Activated CD4-positive, alpha-beta memory T cell treated with anti-CD3 and anti-CD28 coated beads for 36 hours (primary cell): ENCODE data around the gene URM1. TPM values are rescaled to one million over a fixed set of nuclear protein-coding genes. Genes with fewer than 3 reads are reported as not detected.
A peak's percentile ranks its signal among the peaks of the same experiment; 100 is the strongest.

Source experiments
- CTCF ChIA-PET: fragments of 350-600 bp; sonication (Branson Sonifier 250); formaldehyde crosslinking; loops from one replicate; lab custom pipeline; 2021; ENCODE audit warnings: antibody characterized with exemption, inconsistent platforms; lab: Charles Lee
- POLR2A ChIA-PET: fragments of 350-600 bp; sonication (Branson Sonifier 250); formaldehyde crosslinking; loops from one replicate; lab custom pipeline; 2021; ENCODE audit warnings: antibody characterized with exemption; lab: Charles Lee
- DNase-seq: peaks from one replicate; pipeline ENCODE4 v3.0.0-alpha.2; 2020
- H3K27ac Mint-ChIP-seq: one replicate; pipeline ENCODE4 v1.8.0; 2021; ENCODE audit warnings: mixed read lengths
- H3K27me3 Mint-ChIP-seq: one replicate; pipeline ENCODE4 v1.8.0; 2021; ENCODE audit warnings: mixed read lengths
- H3K36me3 Mint-ChIP-seq: one replicate; pipeline ENCODE4 v1.8.0; 2021; ENCODE audit warnings: mixed read lengths
- H3K4me1 Mint-ChIP-seq: one replicate; pipeline ENCODE4 v1.8.0; 2021; ENCODE audit warnings: low read depth, mixed read lengths
- H3K4me3 Mint-ChIP-seq: one replicate; pipeline ENCODE4 v1.8.0; 2021; ENCODE audit warnings: mild to moderate bottlenecking, mixed read lengths
- H3K9me3 Mint-ChIP-seq: one replicate; pipeline ENCODE4 v1.8.0; 2021; ENCODE audit warnings: mixed read lengths
- intact Hi-C: fragments of 100-400 bp; cut with micrococcal nuclease; formaldehyde crosslinking; loops from one replicate; pipeline ENCODE4 v1.15.1; 2023
- total RNA-seq, 2 experiments: library from RNA; stranded (reverse); gene quantifications; one replicate each; pipeline ENCODE4 v1.2.3, GENCODE V29; 2021

The URM1 gene
- total RNA-seq, 2 experiments from 2014 or later: 45.9 to 50.0 TPM

GRCh38 chr9:128397831-128398230, 26.7 kb downstream of the URM1 start:
- ChIA-PET CTCF (interaction anchor here (0.7 kb wide), 1 partner anchor 36 kb away, joined by 3 read pairs; no protein-coding TSS in a partner anchor), POLR2A (no interaction called here)
- Mint-ChIP-seq H3K27me3 (peaks cover 3% of the 10 kb centered on the region), H3K4me3 (no peak overlapping the region), H3K4me1 (peaks cover 5% of the 10 kb centered on the region), H3K9me3 (no peaks in the 10 kb centered on the region), H3K27ac (no peak overlapping the region), H3K36me3 (peaks cover 3% of the 10 kb centered on the region)
- intact Hi-C loops: no loop called here
- no peak for DNase-seq

GRCh38 chr9:128399861-128400260, 28.7 kb downstream of the URM1 start:
- Mint-ChIP-seq H3K36me3 (no peaks in the 10 kb centered on the region), H3K4me3 (no peak overlapping the region), H3K27me3 (peaks cover 3% of the 10 kb centered on the region), H3K4me1 (peaks cover 5% of the 10 kb centered on the region), H3K27ac (no peak overlapping the region), H3K9me3 (no peaks in the 10 kb centered on the region)
- ChIA-PET POLR2A (no interaction called here), CTCF (no interaction called here)
- no peak for DNase-seq
- intact Hi-C loops: no loop called here

- ChIA-PET CTCF (no interaction called here), POLR2A (no interaction called here)
- DNase-seq: no peak
- Mint-ChIP-seq H3K4me1 (no peaks in the 10 kb centered on the region), H3K36me3 (no peaks in the 10 kb centered on the region), H3K4me3 (no peak overlapping the region), H3K27me3 (peaks cover 16% of the 10 kb centered on the region), H3K27ac (no peak overlapping the region), H3K9me3 (no peaks in the 10 kb centered on the region)
- intact Hi-C loops: no loop called here
Observed at GRCh38 chr9:128404560-128404959, 33.4 kb downstream of the URM1 start.

- ChIA-PET POLR2A (no interaction called here), CTCF (no interaction called here)
- Mint-ChIP-seq H3K4me3 (no peak overlapping the region), H3K27ac (no peak overlapping the region), H3K9me3 (no peaks in the 10 kb centered on the region), H3K27me3 (peaks cover 18% of the 10 kb centered on the region), H3K4me1 (no peaks in the 10 kb centered on the region), H3K36me3 (no peaks in the 10 kb centered on the region)
- intact Hi-C loops: no loop called here
- DNase-seq: no peak
Observed at GRCh38 chr9:128405077-128405779, 34.1 kb downstream of the URM1 start.

- peaks cover 18% of the 10 kb centered on the region for H3K27me3 Mint-ChIP-seq
- intact Hi-C loops: no loop called here
- no peaks in the 10 kb centered on the region for H3K4me1 Mint-ChIP-seq
- ChIA-PET POLR2A (no interaction called here), CTCF (no interaction called here)
- no peak overlapping the region for H3K27ac Mint-ChIP-seq
- no peak overlapping the region for H3K4me3 Mint-ChIP-seq
- H3K36me3 Mint-ChIP-seq: no peaks in the 10 kb centered on the region
- no peaks in the 10 kb centered on the region for H3K9me3 Mint-ChIP-seq
- no peak for DNase-seq
Observed at GRCh38 chr9:128405780-128406171, 34.6 kb downstream of the URM1 start.

GRCh38 chr9:128406848-128407391, 35.7 kb downstream of the URM1 start:
- H3K4me3 Mint-ChIP-seq: no peak overlapping the region
- no peak for DNase-seq
- ChIA-PET CTCF (interaction anchor here (0.6 to 1.8 kb wide), 3 partner anchors 44 to 810 kb away, joined by 3 to 5 read pairs (median 4); no protein-coding TSS in a partner anchor), POLR2A (no interaction called here)
- no peaks in the 10 kb centered on the region for H3K9me3 Mint-ChIP-seq
- H3K27ac Mint-ChIP-seq: no peak overlapping the region
- no peaks in the 10 kb centered on the region for H3K36me3 Mint-ChIP-seq
- intact Hi-C loops: no loop called here
- peaks cover 22% of the 10 kb centered on the region for H3K27me3 Mint-ChIP-seq
- H3K4me1 Mint-ChIP-seq: no peaks in the 10 kb centered on the region

- H3K4me3 Mint-ChIP-seq: no peak overlapping the region
- no peaks in the 10 kb centered on the region for H3K9me3 Mint-ChIP-seq
- no peak for DNase-seq
- H3K36me3 Mint-ChIP-seq: no peaks in the 10 kb centered on the region
- ChIA-PET POLR2A (no interaction called here), CTCF (interaction anchor here (4.8 kb wide), 1 partner anchor 47 kb away, joined by 38 read pairs; no protein-coding TSS in a partner anchor)
- intact Hi-C loops: no loop called here
- H3K27ac Mint-ChIP-seq: no peak overlapping the region
- no peaks in the 10 kb centered on the region for H3K4me1 Mint-ChIP-seq
- H3K27me3 Mint-ChIP-seq: peaks cover 27% of the 10 kb centered on the region
Observed at GRCh38 chr9:128408963-128409431, 37.8 kb downstream of the URM1 start.

- POLR2A ChIA-PET: no interaction called here
- intact Hi-C loops: no loop called here
- H3K27me3 Mint-ChIP-seq: peaks cover 29% of the 10 kb centered on the region
Observed at GRCh38 chr9:128409450-128409849, 38.3 kb downstream of the URM1 start.

GRCh38 chr9:128409978-128410377, 38.8 kb downstream of the URM1 start:
- POLR2A ChIA-PET: no interaction called here

More at GRCh38 chr9:128409450-128409849, 38.3 kb downstream of the URM1 start:
- H3K4me1 Mint-ChIP-seq: no peaks in the 10 kb centered on the region
- DNase-seq: no peak
- CTCF ChIA-PET: interaction anchor here (1.0 to 4.8 kb wide), 3 partner anchors 11 to 47 kb away, joined by 3 to 38 read pairs (median 7); no protein-coding TSS in a partner anchor
- no peak overlapping the region for H3K4me3 Mint-ChIP-seq
- no peaks in the 10 kb centered on the region for H3K9me3 Mint-ChIP-seq
- H3K36me3 Mint-ChIP-seq: no peaks in the 10 kb centered on the region
- no peak overlapping the region for H3K27ac Mint-ChIP-seq

GRCh38 chr9:128411364-128412119, 40.4 kb downstream of the URM1 start:
- Mint-ChIP-seq H3K4me3 (no peak overlapping the region), H3K4me1 (no peaks in the 10 kb centered on the region), H3K27me3 (peaks cover 42% of the 10 kb centered on the region), H3K36me3 (no peaks in the 10 kb centered on the region), H3K9me3 (no peaks in the 10 kb centered on the region), H3K27ac (no peak overlapping the region)
- ChIA-PET POLR2A (no interaction called here), CTCF (interaction anchor here (0.6 to 4.8 kb wide), 9 partner anchors 10 to 116 kb away, joined by 3 to 38 read pairs (median 3); partner anchors contain the start of gene URM1)
- no peak for DNase-seq
- intact Hi-C loops: loop anchor here (1.0 kb wide), 1 partner anchor 49 kb away; no protein-coding TSS in a partner anchor

More at GRCh38 chr9:128409978-128410377, 38.8 kb downstream of the URM1 start:
- CTCF ChIA-PET: interaction anchor here (1.0 to 4.8 kb wide), 3 partner anchors 10 to 48 kb away, joined by 3 to 38 read pairs (median 7); no protein-coding TSS in a partner anchor
- Mint-ChIP-seq H3K27me3 (peaks cover 33% of the 10 kb centered on the region), H3K36me3 (no peaks in the 10 kb centered on the region), H3K9me3 (no peaks in the 10 kb centered on the region), H3K27ac (no peak overlapping the region), H3K4me1 (no peaks in the 10 kb centered on the region), H3K4me3 (no peak overlapping the region)
- intact Hi-C loops: no loop called here
- no peak for DNase-seq

GRCh38 chr9:128412120-128412790, 41.1 kb downstream of the URM1 start:
- H3K9me3 Mint-ChIP-seq: no peaks in the 10 kb centered on the region
- POLR2A ChIA-PET: no interaction called here
- no peak overlapping the region for H3K4me3 Mint-ChIP-seq
- H3K27ac Mint-ChIP-seq: no peak overlapping the region
- H3K27me3 Mint-ChIP-seq: peaks cover 38% of the 10 kb centered on the region
- CTCF ChIA-PET: interaction anchor here (0.6 to 4.8 kb wide), 7 partner anchors 13 to 117 kb away, joined by 3 to 38 read pairs (median 3); partner anchors contain the start of gene URM1
- intact Hi-C loops: loop anchor here (1.0 kb wide), 1 partner anchor 50 kb away; no protein-coding TSS in a partner anchor
- DNase-seq: peak; percentile 72
- no peaks in the 10 kb centered on the region for H3K4me1 Mint-ChIP-seq
- no peaks in the 10 kb centered on the region for H3K36me3 Mint-ChIP-seq
